HG02870 (cell line): ENCODE results near the gene ZNF222.

Experiments
- ATAC-seq: cut with Tn5 transposase; IDR thresholded peaks from one replicate; pipeline ENCODE4 v1.9.1; 2021; ENCODE audit warnings: mild to moderate bottlenecking, moderate library complexity; ENCODE audit not compliant: unreplicated experiment

The ZNF222 gene

DNA sequence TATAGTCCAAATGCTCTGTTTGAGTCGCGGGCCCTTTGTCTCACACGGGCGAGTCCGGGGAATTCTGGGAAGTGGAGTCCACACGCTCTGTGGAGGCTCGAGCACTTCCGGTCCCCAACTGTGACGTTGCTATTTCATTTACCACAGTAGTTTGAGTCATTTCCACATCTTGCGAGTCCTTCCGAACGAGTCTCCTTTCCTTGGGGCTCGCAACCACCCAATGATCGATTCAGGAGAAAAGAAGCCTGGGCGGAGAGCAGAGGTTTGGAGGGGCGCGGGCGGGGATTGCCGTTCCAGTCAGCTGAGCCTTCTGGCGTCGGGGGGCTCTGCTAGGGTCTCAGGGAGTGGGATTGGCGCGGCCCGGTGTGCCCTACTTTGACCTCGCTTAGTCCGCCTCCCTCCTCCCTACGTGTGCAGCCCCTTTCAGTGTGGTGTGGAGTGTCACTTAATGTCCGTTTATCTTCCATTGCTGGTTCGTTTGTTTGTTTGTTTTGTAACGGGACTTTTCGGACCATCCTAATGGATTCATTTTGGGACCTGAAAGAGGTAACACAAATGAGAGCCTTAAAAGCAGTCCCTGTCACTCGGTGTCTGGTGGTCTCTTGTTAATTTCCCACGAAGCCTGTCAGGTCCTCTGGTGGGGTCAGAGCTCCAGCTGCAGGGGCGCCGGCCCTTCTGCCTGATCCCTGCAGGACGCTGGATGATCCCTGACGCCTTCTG, at the start of gene ZNF222:
Gene ZNF222 (plus strand): TSS at position 163 of the 720 bp plus-strand sequence. CDS start 58 bp downstream, at position 221.
- ATAC-seq: peak; percentile 98

GRCh38 chr19:43976732-43977131, 48.4 kb upstream of the ZNF222 start:
- no peak for ATAC-seq

GRCh38 chr19:43983544-43983911, 41.7 kb upstream of the ZNF222 start:
- peak; percentile 4 for ATAC-seq

- peak; percentile 75 for ATAC-seq
Observed at GRCh38 chr19:43983912-43984686, 41.1 kb upstream of the ZNF222 start, which contains the start of gene ZNF155. ZNF155 (plus strand) TSS chr19:43984188; CDS start chr19:43988544, 4,356 bp downstream.

GRCh38 chr19:43984687-43985000, 40.5 kb upstream of the ZNF222 start:
- ATAC-seq: no peak

GRCh38 chr19:43997631-43998290, 27.4 kb upstream of the ZNF222 start:
- ATAC-seq: no peak

DNA sequence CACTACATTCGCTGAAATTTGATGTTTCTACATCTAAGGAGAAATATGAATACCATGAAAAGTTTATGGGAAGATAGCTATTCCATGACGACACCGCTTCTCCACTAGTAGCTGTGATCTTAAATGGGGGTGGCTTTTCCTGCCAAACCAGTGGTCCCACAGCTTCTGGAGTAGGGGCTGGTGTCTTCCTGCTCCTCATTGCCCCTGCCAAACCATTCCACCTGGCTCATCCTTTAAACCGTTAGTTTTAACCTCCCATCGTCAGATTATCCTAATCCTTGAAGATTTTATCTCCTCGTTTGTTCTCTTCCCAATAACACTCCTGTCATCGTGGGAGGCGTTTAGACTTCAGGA, 23.0 kb upstream of the ZNF222 start:
- no peak for ATAC-seq

DNA sequence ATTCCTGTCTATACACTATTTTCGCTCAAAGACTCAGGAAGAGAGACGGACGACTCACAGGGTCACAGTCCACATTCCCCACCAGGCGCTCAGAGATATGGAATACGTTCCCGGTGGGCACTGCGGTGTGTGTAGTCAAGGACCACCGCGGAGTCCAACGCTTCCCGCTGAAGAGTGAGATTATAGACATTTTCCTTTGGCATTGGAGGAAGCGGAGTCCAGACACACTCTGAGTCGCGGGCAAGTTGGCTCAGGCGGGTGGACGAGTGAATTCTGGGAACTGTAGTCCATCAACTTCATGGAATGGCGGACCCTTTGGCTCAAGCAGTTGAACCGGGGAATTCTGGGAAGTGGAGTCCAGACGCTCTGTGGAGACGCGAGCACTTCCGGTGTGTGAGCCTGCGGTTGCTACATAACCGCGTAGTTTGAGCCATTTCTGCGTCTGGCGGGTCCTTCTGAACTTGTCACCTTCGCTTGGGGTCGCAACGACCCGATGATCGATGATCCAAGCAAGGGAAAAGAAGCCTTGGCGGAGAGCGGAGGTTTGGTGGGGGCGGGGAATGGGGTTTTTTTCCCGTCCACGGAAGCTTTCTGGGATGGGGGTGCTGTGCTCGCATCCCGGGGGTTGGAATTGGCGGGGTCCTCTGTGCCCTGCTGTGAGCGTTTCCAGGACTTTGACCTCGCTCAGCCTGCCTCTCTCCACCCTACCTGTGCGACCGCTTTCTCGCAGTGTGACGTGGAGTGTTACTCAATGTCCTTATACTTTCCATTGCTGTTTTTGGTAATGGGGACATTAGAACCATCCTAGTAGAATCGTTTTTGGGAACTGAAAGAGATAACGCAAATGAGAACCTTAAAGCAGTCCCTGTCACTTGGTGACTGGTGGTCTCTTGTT, 22.4 kb upstream of the ZNF222 start, which contains the start of gene ZNF230:
Gene ZNF230 (plus strand): TSS at position 392 of the 895 bp plus-strand sequence. CDS start 4,122 bp downstream, outside the sequence.
- peak; percentile 90 for ATAC-seq

DNA sequence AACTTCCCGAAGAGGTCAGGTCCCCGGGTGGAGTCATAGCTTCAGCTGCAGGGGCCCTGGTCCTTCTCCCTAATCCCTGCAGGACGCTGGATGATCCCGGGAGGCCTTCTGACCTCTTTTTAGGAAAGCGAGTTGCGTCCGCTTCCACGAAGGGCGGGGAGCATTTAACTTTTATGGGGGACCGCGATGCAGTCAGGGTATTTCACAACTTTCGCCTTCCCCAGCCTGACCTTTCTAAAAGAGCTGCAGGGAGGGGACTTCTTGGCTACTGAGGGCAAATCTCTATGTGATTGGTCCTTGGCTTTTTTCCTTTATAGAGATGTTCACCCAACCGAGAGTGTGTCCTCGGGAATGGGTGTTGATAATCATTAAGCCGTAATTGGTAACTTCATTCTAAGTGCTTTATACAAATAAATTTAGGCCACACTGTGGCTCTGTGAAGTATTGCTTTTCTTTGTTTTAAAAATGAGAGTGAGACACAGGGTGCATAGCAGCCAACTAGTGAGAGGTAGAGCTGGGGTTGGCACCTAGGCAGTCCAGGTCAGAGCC, 21.6 kb upstream of the ZNF222 start:
- peak; percentile 29 for ATAC-seq

DNA sequence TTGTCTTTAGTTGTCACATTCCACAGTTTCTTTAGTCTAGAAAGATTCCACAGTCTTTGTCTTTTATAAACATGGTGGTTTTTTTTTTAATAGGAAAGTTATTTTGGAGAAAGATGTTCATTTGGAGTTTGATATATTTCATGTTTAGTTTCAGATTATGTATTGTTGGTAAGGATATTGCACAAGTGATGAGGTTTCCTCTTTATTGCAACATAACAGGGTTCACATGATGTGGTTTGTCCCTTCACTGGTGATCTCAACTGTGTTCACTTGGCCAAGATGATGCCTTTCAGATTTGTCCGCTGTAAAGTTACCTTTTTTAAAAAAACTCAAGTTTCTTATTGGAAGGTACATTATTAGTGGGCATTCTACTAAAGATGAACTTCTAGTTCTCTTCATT, 19.2 kb upstream of the ZNF222 start:
- no peak for ATAC-seq

- no peak for ATAC-seq
Observed at GRCh38 chr19:44007473-44007872, 17.7 kb upstream of the ZNF222 start.

DNA sequence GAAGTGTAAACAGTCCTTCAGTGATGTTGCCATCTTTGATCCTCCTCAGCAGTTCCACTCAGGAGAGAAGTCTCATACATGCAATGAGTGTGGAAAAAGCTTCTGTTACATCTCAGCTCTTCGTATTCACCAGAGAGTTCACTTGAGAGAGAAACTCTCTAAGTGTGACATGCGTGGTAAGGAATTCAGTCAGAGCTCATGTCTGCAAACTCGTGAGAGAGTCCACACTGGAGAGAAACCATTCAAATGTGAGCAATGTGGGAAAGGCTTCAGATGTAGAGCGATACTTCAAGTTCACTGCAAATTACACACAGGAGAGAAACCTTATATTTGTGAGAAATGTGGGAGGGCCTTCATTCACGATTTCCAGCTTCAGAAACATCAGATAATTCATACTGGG, 14.7 kb upstream of the ZNF222 start:
- ATAC-seq: no peak

- ATAC-seq: no peak
Observed at GRCh38 chr19:44019498-44019897, 5.7 kb upstream of the ZNF222 start.

- ATAC-seq: no peak
Observed at GRCh38 chr19:44021221-44021620, 4.0 kb upstream of the ZNF222 start.

DNA sequence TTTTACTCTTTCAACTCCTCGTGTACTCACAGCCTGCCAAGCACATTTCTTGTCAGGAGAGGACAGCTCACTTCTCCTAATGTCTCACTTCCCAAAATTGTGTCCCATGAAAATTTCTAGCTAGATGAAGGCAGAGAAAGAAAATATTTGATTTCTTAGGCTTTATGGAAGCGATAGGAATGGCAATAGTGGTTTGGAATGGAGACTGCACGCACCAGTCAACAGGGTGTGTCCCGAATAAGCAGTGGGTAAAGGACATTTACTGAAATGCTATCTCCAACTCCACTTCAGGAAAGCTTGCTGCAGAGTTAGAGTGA, 321 bp upstream of the ZNF222 start:
- no peak for ATAC-seq

DNA sequence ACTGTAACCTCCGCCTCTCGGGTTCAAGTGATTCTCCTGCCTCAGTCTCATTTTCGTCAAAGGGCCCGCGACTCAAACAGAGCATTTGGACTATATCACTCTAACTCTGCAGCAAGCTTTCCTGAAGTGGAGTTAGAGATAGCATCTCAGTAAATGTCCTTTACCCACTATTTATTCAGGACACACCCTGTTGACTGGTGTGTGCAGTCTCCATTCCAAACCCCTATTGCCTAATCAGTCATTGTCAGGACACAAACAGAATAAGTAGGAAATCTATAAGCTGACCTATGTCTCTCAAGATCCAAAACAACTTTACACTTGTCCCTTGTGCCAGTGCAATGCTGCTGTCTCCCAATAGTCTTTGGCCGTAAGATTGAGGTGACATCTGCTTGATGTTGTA, 1.4 kb downstream of the ZNF222 start:
- ATAC-seq: no peak

GRCh38 chr19:44032001-44032610, 6.9 kb downstream of the ZNF222 start:
- no peak for ATAC-seq

- ATAC-seq: no peak
Observed at GRCh38 chr19:44042147-44042546, 17.0 kb downstream of the ZNF222 start.

DNA sequence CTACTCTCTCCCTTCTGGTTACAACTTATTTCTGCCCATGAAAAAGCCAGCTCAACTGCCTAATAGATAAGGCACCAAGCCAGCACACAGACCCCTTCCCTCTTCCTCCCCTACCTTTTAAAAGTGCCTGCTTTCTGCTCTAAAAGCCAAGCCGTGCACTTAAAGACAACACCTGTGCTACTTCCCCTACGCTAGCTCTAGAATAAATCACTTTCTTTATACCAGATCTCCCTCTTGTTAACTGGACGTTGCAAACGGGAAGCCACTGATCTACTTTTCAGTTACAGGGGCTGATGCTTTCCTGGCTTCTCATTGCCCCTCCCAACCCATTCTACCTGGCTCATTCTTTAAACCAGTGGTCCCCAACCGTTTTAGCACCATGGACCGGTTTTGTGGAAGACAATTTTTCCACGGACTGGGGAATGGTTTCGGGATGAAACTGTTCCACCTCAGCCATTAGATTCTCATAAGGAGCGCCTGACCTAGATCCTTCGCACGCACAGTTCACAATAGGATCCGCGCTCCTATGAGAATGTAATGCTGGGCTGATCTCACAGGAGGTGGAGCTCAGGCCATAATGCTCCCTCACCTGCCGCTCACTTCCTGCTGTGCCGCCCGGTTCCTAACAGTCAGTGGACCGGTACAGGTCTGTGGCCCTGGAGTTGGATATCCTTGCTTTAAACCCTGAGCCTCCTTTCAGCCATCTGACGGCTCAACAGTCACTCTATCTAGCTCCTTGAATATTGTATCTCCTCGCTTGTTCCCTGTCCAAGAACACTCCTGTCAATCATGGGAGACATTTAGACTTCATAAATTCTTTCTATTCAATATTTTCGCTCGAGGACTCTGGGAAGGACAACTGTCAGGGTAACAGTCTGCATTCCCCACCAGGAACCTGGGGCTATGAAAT, 25.8 kb downstream of the ZNF222 start:
- ATAC-seq: peak; percentile 8
